Stimulated activated CD4-positive, alpha-beta T cell treated with anti-CD3 and anti-CD28 coated beads, Interleukin-15, amount 100 ng/mL, for 24 hours (primary cell): ENCODE measurements around the gene NRDC.

Experiments
- DNase-seq: peaks from one replicate; pipeline ENCODE4 v3.0.0-alpha.2; 2020

NRDC gene

GRCh38 chr1:51754666-51755065 is 123.9 kb downstream of the NRDC start:
- no peak for DNase-seq

- DNase-seq, result no peak
Observed at GRCh38 chr1:51753969-51754368, 124.6 kb downstream of the NRDC start.

DNA sequence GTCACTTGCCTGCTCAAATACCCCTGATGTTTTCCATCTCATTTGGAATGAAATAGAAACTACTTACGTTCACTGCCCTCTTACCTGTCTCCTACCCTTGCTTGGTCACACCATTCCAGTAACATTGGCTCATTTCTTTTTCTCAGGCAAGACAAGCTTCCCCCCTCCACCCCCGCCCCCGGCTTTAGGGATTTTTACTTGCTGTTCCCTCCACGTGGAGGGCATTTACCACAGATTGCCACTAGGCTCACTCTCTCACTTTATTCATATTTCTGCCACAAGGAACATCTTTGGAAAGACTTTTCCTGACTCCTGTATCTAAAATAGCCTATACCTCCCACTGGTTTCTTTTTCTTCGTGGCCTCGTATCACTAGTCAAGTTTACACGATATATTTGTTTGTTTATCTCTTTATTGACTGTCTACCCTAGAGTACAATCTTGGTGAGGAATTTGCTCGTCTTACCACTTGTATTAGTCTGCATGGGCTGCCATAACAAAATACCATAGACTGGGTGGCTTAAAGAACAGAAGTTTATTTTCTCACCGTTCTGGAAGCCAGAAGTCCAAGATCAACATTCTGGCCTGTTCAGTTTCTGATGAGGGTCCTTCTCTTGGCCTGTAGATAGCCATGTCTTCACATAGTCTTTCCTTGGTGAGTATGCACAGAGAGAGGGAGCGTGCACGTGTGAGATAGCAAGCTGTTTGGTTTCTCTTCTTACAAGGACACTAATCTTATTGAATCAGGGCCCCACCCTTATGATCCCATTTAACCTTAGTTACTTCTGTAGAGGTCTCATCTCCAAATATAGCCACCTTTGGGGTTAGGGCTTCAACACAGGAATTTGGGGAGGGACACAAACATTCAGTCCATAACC is 126.2 kb downstream of the NRDC start:
- no peak for DNase-seq

DNA sequence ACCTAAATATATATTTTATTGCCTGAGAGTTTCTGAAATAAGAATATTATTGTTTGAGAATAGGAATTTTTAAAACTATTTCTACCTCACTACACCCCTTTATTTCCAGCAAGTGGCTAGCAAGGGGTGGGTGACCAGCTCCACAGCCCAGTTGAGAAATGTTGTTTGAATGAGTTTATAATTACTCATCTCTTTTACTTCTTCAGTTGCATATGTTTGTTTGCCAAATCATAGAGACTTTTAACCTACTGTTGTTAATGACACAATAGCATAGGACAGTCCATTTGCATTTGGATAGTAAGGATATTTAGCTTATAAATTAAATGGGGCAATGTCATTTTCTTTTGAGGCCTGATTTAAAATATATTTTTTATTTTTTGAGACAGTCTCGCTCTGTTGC is 127.8 kb downstream of the NRDC start:
- DNase-seq, result no peak

DNA sequence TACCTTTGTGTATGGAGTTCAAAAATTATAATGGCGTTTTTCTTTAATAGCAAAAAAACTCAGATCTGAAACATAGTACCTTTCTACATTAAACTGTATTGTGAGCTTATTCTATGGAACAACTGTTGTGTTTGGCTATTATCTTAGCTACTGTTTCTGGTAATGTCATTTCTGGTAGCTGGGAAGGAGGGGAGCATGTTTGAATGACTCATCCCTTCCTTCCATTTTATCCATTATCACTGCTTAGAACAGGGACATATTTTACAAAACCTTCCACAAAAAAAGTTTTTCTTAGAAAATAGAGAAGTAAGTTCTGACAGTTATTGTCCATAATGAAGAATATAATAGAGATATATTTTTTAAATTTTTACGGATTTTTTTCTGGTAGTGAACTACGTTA is 128.3 kb downstream of the NRDC start:
- no peak for DNase-seq

GRCh38 chr1:51749151-51749550 is 129.4 kb downstream of the NRDC start:
- no peak for DNase-seq

DNA sequence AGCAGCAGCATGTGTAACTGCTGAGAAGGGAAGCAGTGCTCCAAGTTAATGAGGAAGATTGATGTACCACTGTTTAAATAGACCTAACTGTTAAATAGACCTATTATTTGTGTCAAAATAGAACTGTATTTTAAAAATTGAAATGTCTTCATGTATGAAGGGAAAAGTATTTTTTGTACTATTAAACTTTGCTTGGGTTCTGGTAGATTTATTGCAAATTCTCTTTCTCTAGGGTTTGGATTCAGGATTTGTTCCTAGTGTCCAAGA is 133.3 kb downstream of the NRDC start:
- no peak for DNase-seq

- no peak for DNase-seq
Observed at GRCh38 chr1:51744506-51745303, 133.8 kb downstream of the NRDC start.

DNA sequence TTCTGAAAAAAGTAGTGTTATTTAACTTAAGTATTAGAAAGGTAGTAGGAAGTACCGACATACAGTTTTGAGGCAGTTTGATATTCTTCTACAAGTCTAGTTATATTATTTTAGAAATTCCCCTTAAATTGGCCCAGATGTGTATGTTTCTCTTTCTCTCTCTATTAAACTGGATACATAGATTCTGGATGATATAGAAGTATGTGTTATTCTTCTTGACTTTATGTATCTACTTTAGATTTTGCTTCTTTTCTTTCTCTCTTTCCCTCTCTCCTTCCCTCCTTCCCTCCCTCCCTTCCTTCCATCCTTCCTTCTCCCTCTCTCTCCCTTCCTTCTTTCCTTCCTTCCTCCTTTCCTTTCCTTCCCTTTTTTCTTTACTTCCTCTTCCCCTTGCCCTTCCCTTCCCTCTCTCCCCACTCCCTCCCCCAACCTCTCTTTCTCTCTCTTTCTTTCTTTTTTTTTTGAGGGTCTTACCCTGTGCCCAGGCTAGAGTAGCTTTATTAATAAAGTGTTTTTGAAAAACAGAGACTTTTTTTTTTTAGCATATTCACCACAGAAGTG is 137.3 kb downstream of the NRDC start:
- DNase-seq, result no peak

- no peak for DNase-seq
Observed at GRCh38 chr1:51740652-51741051, 137.9 kb downstream of the NRDC start.
